CD14-positive monocyte (primary cell): ENCODE data around the gene PRKN. TPM values are rescaled to one million over a fixed set of nuclear protein-coding genes. Genes with fewer than 3 reads are reported as not detected.

ENCODE experiments used
- DNase-seq, 3 donors: peaks; one replicate each; pipeline ENCODE4 v3.0.0-alpha.2; 2011 to 2022
- H2AFZ ChIP-seq: 2 replicates; pipeline ENCODE4 v1.6.0; 2012; ENCODE audit warnings: mild to moderate bottlenecking, low read depth, low read length, inconsistent platforms; ENCODE audit not compliant: insufficient read depth, poor library complexity, severe bottlenecking
- H3K27ac ChIP-seq, 2 donors: 1 replicate in 1 of 2; 2 replicates in 1 of 2; pipeline ENCODE4 v1.5.1; 2012 to 2013; ENCODE audit warnings: low read length in 2 of 2, control low read depth in 1 of 2, inconsistent platforms in 1 of 2, low read depth in 1 of 2, mild to moderate bottlenecking in 1 of 2
- H3K27me3 ChIP-seq, 2 donors: one replicate each; pipeline versions ENCODE4 v1.6.0 to v1.6.1; 2011 to 2013; ENCODE audit warnings: low read length in 2 of 2; ENCODE audit not compliant: control insufficient read depth in 2 of 2, insufficient read depth in 2 of 2
- H3K36me3 ChIP-seq, 2 donors: replicated peaks in 1 of 2; 1 replicate in 1 of 2; 2 replicates in 1 of 2; pipeline versions ENCODE4 v1.5.1 to v1.6.1; 2012 to 2013; ENCODE audit warnings: low read length in 2 of 2, control low read depth in 1 of 2, inconsistent platforms in 1 of 2, mild to moderate bottlenecking in 1 of 2; ENCODE audit not compliant: insufficient read depth in 2 of 2, control insufficient read depth in 1 of 2
- H3K4me1 ChIP-seq, 2 donors: 1 replicate in 1 of 2; 2 replicates in 1 of 2; pipeline versions ENCODE4 v1.5.1 to v1.6.1; 2012 to 2013; ENCODE audit warnings: low read length in 2 of 2, control low read depth in 1 of 2, inconsistent platforms in 1 of 2, mild to moderate bottlenecking in 1 of 2, moderate library complexity in 1 of 2; ENCODE audit not compliant: insufficient read depth in 2 of 2, control insufficient read depth in 1 of 2
- H3K4me2 ChIP-seq: replicated peaks from 2 replicates; pipeline ENCODE3; 2012; ENCODE audit warnings: low read length, moderate library complexity, mild to moderate bottlenecking; ENCODE audit not compliant: poor library complexity, severe bottlenecking; ENCODE audit errors: extremely low read depth
- H3K4me3 ChIP-seq, 3 experiments: fragments of 200-600 bp in 1 of 3; sonication (generic) in 1 of 3; replicated peaks in 1 of 3; 1 replicate in 2 of 3; 2 replicates in 1 of 3; pipeline ENCODE4 v1.5.1; 2011 to 2013; ENCODE audit warnings: low read length in 3 of 3, mild to moderate bottlenecking in 3 of 3, control low read depth in 2 of 3, low read depth in 2 of 3, inconsistent platforms in 1 of 3, moderate library complexity in 1 of 3
- H3K79me2 ChIP-seq: 2 replicates; pipeline ENCODE4 v1.6.0; 2012; ENCODE audit warnings: mild to moderate bottlenecking, control low read depth, inconsistent platforms, low read length, moderate library complexity; ENCODE audit not compliant: insufficient read depth
- H3K9ac ChIP-seq: 2 replicates; pipeline ENCODE4 v1.6.0; 2017; ENCODE audit warnings: low read length, mild to moderate bottlenecking; ENCODE audit not compliant: insufficient read depth, poor library complexity, severe bottlenecking
- H3K9me3 ChIP-seq, 2 donors: replicated peaks in 1 of 2; 1 replicate in 1 of 2; 2 replicates in 1 of 2; pipeline versions ENCODE4 v1.5.1 to v1.6.1; 2012 to 2013; ENCODE audit warnings: low read length in 2 of 2, control low read depth in 1 of 2; ENCODE audit not compliant: control insufficient read depth in 1 of 2, insufficient read depth in 1 of 2
- H4K20me1 ChIP-seq: 2 replicates; pipeline ENCODE4 v1.6.0; 2012; ENCODE audit warnings: mild to moderate bottlenecking, low read length, control low read depth, moderate library complexity; ENCODE audit not compliant: insufficient read depth
- H3K27ac Mint-ChIP-seq, 7 donors: one replicate each; pipeline ENCODE4 v1.8.0; 2020; ENCODE audit warnings: mild to moderate bottlenecking in 7 of 7, mixed read lengths in 7 of 7, moderate library complexity in 6 of 7, inconsistent platforms in 2 of 7
- H3K27me3 Mint-ChIP-seq, 3 donors: one replicate each; pipeline ENCODE4 v1.8.0; 2021 to 2022; ENCODE audit warnings: low read depth in 3 of 3, mild to moderate bottlenecking in 3 of 3, mixed read lengths in 3 of 3, moderate library complexity in 3 of 3, inconsistent platforms in 1 of 3
- H3K36me3 Mint-ChIP-seq, 2 donors: one replicate each; pipeline ENCODE4 v1.8.0; 2020; ENCODE audit warnings: mixed read lengths in 2 of 2, inconsistent platforms in 1 of 2, mild to moderate bottlenecking in 1 of 2
- H3K4me1 Mint-ChIP-seq: one replicate; pipeline ENCODE4 v1.8.0; 2020; ENCODE audit warnings: mild to moderate bottlenecking, mixed read lengths
- H3K4me3 Mint-ChIP-seq, 2 donors: one replicate each; pipeline ENCODE4 v1.8.0; 2020; ENCODE audit warnings: mild to moderate bottlenecking in 2 of 2, mixed read lengths in 2 of 2, moderate library complexity in 1 of 2
- H3K9me3 Mint-ChIP-seq, 7 donors: one replicate each; pipeline ENCODE4 v1.8.0; 2020 to 2022; ENCODE audit warnings: mixed read lengths in 7 of 7, mild to moderate bottlenecking in 6 of 7, moderate library complexity in 6 of 7, inconsistent platforms in 2 of 7
- WGBS: methylation state at CpG from one replicate; pipeline ENCODE4 v1.1.5; 2013; ENCODE audit warnings: missing lambda C conversion rate; ENCODE audit not compliant: insufficient coverage; 5-methylcytosine and 5-hydroxymethylcytosine counted together
- intact Hi-C, 2 donors: fragments of 100-400 bp; cut with micrococcal nuclease; formaldehyde crosslinking; loops; one replicate each; pipeline versions ENCODE4 v1.15.0 to v1.15.1; 2023
- polyA plus RNA-seq, 3 donors: library from polyadenylated mRNA; depleted of rRNA in 1 of 3; unstranded in 2 of 3; stranded (reverse) in 1 of 3; fragments of 300-500 nt in 2 of 3; fragments of >200 nt in 1 of 3; fragmentation: Illumina TruSeq in 2 of 3; gene quantifications; 1 replicate in 2 of 3; 2 replicates in 1 of 3; pipeline ENCODE4 v1.2.3, GENCODE V29; 2012 to 2021
- TF ChIP-seq, protein P1 (sequence below): fragments of 200-600 bp; IDR thresholded peaks from one replicate; pipeline ENCODE4 v1.8.0; 2022; ENCODE audit warnings: antibody characterized with exemption, mild to moderate bottlenecking

The PRKN gene
- polyA plus RNA-seq, 3 donors, result 0.19 to 0.21 TPM; not detected in 1

DNA sequence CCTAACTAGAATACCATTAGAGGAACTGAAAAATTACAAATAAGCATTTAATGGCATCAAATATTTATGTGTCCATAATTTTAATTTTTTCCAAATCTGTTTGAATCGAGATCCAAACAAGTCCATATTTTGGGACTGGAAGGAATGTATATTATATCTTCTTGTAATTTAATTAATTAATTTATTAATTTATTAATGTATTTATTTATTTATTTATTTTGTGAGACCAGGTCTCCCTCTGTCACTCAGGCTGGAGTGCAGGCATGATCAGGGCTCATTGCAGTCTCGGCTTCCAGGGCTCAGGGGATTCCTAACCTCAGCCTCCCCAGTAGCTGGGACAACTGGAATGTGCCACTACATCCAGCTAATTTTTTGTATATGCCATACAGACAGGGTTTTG is 453.6 kb downstream of the PRKN start:
- intact Hi-C loops, result no loop called here
- Histone ChIP-seq H3K4me2 (no peak overlapping the region), H3K4me1 (no peaks in the 10 kb centered on the region), H3K27ac (no peak overlapping the region), H3K36me3 (no peaks in the 10 kb centered on the region), H2AFZ (no peak overlapping the region), H4K20me1 (no peaks in the 10 kb centered on the region), H3K79me2 (no peaks in the 10 kb centered on the region), H3K9me3 (peaks cover 0 to 17% of the 10 kb centered on the region in 2 donors), H3K4me3 (no peak overlapping the region), H3K9ac (no peak overlapping the region), H3K27me3 (no peaks in the 10 kb centered on the region)
- no peaks in the 10 kb centered on the region for H3K4me1 Mint-ChIP-seq
- no peak overlapping the region for H3K4me3 Mint-ChIP-seq
- TF ChIP-seq, protein P1, sequence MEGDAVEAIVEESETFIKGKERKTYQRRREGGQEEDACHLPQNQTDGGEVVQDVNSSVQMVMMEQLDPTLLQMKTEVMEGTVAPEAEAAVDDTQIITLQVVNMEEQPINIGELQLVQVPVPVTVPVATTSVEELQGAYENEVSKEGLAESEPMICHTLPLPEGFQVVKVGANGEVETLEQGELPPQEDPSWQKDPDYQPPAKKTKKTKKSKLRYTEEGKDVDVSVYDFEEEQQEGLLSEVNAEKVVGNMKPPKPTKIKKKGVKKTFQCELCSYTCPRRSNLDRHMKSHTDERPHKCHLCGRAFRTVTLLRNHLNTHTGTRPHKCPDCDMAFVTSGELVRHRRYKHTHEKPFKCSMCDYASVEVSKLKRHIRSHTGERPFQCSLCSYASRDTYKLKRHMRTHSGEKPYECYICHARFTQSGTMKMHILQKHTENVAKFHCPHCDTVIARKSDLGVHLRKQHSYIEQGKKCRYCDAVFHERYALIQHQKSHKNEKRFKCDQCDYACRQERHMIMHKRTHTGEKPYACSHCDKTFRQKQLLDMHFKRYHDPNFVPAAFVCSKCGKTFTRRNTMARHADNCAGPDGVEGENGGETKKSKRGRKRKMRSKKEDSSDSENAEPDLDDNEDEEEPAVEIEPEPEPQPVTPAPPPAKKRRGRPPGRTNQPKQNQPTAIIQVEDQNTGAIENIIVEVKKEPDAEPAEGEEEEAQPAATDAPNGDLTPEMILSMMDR, result no peak
- no peak for DNase-seq
- WGBS, result 88% methylated on average over 1 of the region's 2 CpGs
- peaks cover 0 to 5% (median 0%) of the 10 kb centered on the region in 7 donors for H3K9me3 Mint-ChIP-seq
- no peaks in the 10 kb centered on the region for H3K27me3 Mint-ChIP-seq
- H3K27ac Mint-ChIP-seq, result no peak overlapping the region
- no peaks in the 10 kb centered on the region for H3K36me3 Mint-ChIP-seq

DNA sequence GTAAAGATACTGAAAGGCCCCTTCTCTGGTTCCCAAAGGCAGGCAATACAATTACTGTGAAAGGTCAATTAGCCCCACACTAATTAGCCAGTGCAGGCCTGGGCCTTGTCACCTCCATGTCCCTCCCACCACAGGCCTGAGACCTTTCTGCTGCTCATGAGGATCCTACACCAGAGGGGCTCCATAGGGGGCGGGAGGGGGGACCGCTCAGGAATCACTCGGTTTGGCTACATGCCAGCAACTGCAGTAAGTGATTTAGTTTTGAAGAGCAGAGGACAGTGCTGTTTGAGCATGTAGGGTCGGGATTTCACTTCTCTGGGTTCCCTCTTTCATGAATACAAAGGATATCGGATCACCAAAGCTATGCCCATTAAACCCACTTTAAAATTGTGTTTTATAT is 455.6 kb downstream of the PRKN start:
- Mint-ChIP-seq H3K4me3 (no peak overlapping the region), H3K36me3 (no peaks in the 10 kb centered on the region), H3K9me3 (peaks cover 0 to 3% (median 0%) of the 10 kb centered on the region in 7 donors), H3K4me1 (no peaks in the 10 kb centered on the region), H3K27me3 (no peaks in the 10 kb centered on the region), H3K27ac (no peak overlapping the region)
- TF ChIP-seq, protein P1, result no peak
- Histone ChIP-seq H3K27ac (no peak overlapping the region), H3K79me2 (no peaks in the 10 kb centered on the region), H3K9ac (no peak overlapping the region), H4K20me1 (no peaks in the 10 kb centered on the region), H3K4me3 (no peak overlapping the region), H3K36me3 (no peaks in the 10 kb centered on the region), H2AFZ (no peak overlapping the region), H3K9me3 (peaks cover 0 to 17% of the 10 kb centered on the region in 2 donors), H3K4me2 (no peak overlapping the region), H3K4me1 (no peaks in the 10 kb centered on the region), H3K27me3 (no peaks in the 10 kb centered on the region)
- WGBS, result no CpG with 5 or more reads among the region's 5 CpGs
- intact Hi-C loops, result no loop called here
- DNase-seq, result no peak
